Gastrocnemius medialis (tissue), 4 donors: ENCODE measurements around the gene NTMT1.

Experiments used
- POLR2A ChIP-seq, 2 donors: fragments of 450-650 bp; IDR thresholded peaks; one replicate each; pipeline ENCODE4 v1.6.1; 2017; ENCODE audit warnings: antibody characterized with exemption in 2 of 2, mild to moderate bottlenecking in 2 of 2, moderate library complexity in 2 of 2
- TF ChIP-seq, protein P1 (sequence below), 5 experiments: fragments of 450-650 bp in 3 of 5; fragments of 200-600 bp in 2 of 5; sonication (generic) in 2 of 5; IDR thresholded peaks in 4 of 5; conservative IDR thresholded peaks in 1 of 5; 1 replicate in 4 of 5; 2 replicates in 1 of 5; pipeline ENCODE4 v1.5.1; 2016 to 2019; ENCODE audit warnings: antibody characterized with exemption in 5 of 5, mild to moderate bottlenecking in 3 of 5, moderate library complexity in 3 of 5

DNA sequence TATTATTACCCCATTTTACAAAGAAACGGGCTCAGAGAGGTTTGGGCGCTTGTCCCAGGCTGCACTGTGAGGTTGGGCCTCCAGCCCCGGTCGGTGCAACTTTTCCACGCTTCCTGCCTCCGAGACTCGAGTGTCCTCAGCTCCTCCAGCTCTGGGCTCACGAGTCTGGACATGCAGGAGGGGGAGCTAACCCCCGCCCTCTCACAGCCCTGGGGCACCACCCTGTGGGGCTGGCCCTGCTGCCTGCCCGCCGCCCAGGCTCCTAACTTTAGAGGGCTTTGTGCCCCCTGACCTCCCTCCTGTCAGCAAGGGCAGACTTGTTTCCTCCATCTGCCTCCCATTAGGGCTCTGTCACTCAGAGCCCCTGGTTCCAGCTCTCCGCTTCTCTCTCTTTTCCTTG, 20.3 kb downstream of the NTMT1 start:
- TF ChIP-seq, protein P1, sequence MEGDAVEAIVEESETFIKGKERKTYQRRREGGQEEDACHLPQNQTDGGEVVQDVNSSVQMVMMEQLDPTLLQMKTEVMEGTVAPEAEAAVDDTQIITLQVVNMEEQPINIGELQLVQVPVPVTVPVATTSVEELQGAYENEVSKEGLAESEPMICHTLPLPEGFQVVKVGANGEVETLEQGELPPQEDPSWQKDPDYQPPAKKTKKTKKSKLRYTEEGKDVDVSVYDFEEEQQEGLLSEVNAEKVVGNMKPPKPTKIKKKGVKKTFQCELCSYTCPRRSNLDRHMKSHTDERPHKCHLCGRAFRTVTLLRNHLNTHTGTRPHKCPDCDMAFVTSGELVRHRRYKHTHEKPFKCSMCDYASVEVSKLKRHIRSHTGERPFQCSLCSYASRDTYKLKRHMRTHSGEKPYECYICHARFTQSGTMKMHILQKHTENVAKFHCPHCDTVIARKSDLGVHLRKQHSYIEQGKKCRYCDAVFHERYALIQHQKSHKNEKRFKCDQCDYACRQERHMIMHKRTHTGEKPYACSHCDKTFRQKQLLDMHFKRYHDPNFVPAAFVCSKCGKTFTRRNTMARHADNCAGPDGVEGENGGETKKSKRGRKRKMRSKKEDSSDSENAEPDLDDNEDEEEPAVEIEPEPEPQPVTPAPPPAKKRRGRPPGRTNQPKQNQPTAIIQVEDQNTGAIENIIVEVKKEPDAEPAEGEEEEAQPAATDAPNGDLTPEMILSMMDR (IDR thresholded peaks at IDR 0.05 in 4 of 5, conservative IDR thresholded peaks at IDR 0.05 in 1 of 5), result no peak
- no peak for TF ChIP-seq POLR2A (IDR thresholded peaks at IDR 0.05)
